Dermis blood vessel endothelial cell (primary cell): ENCODE results near the gene NEIL3. TPM values are rescaled to one million over a fixed set of nuclear protein-coding genes. Genes with fewer than 3 reads are reported as not detected.
"Not testable (repeated sequence)": the region's sequence is repeated elsewhere in the genome, so short reads cannot be mapped to it uniquely, and the experiment has no call there.

Experiments used
- DNase-seq: peaks from one replicate; pipeline ENCODE4 v3.0.0; 2010
- total RNA-seq: library from RNA; depleted of rRNA; stranded (reverse); fragments of >200 nt; gene quantifications from 2 replicates; pipeline ENCODE4 v1.2.3, GENCODE V29; 2014

The NEIL3 gene
- total RNA-seq, 1 donor from 2014 or later, result 2.4 TPM

GRCh38 chr4:177302371-177303100 lies 7.1 kb upstream of the NEIL3 start:
- DNase-seq, result no peak

GRCh38 chr4:177304094-177304493 lies 5.6 kb upstream of the NEIL3 start:
- DNase-seq, result no peak

GRCh38 chr4:177304864-177305263 lies 4.8 kb upstream of the NEIL3 start:
- DNase-seq, result not testable (repeated sequence)

- DNase-seq, result no peak
Observed at GRCh38 chr4:177308125-177308524, 1.5 kb upstream of the NEIL3 start.

GRCh38 chr4:177308847-177309521 lies 690 bp upstream of the NEIL3 start:
- DNase-seq, result no peak

GRCh38 chr4:177311589-177311988 lies 1.9 kb downstream of the NEIL3 start:
- DNase-seq, result no peak

GRCh38 chr4:177313263-177313662 lies 3.6 kb downstream of the NEIL3 start:
- no peak for DNase-seq

GRCh38 chr4:177315767-177316464 lies 6.2 kb downstream of the NEIL3 start:
- no peak for DNase-seq

- no peak for DNase-seq
Observed at GRCh38 chr4:177320721-177321120, 11.0 kb downstream of the NEIL3 start.

GRCh38 chr4:177321647-177322046 lies 12.0 kb downstream of the NEIL3 start:
- no peak for DNase-seq

GRCh38 chr4:177322266-177322665 lies 12.6 kb downstream of the NEIL3 start:
- peak; percentile 51 for DNase-seq

GRCh38 chr4:177322881-177323280 lies 13.2 kb downstream of the NEIL3 start:
- DNase-seq, result peak; percentile 74

GRCh38 chr4:177323416-177323815 lies 13.7 kb downstream of the NEIL3 start:
- DNase-seq, result peak; percentile 10

GRCh38 chr4:177332119-177332518 lies 22.4 kb downstream of the NEIL3 start:
- no peak for DNase-seq

- DNase-seq, result peak; percentile 65
Observed at GRCh38 chr4:177339477-177340374, 30.1 kb downstream of the NEIL3 start.

GRCh38 chr4:177348348-177348747 lies 38.7 kb downstream of the NEIL3 start:
- DNase-seq, result no peak

GRCh38 chr4:177349191-177349590 lies 39.5 kb downstream of the NEIL3 start:
- no peak for DNase-seq

- DNase-seq, result no peak
Observed at GRCh38 chr4:177351622-177352244, 42.1 kb downstream of the NEIL3 start.

- no peak for DNase-seq
Observed at GRCh38 chr4:177356206-177356605, 46.5 kb downstream of the NEIL3 start.

- DNase-seq, result no peak
Observed at GRCh38 chr4:177356921-177357320, 47.2 kb downstream of the NEIL3 start.

GRCh38 chr4:177367336-177367735 lies 57.7 kb downstream of the NEIL3 start:
- DNase-seq, result no peak

- DNase-seq, result no peak
Observed at GRCh38 chr4:177369372-177369771, 59.7 kb downstream of the NEIL3 start.
